Subcutaneous adipose tissue (tissue), 4 donors: ENCODE data around the gene BRPF3. TPM values are rescaled to one million over a fixed set of nuclear protein-coding genes. Genes with fewer than 3 reads are reported as not detected.

Experiments
- CTCF ChIP-seq: fragments of 450-650 bp; IDR thresholded peaks from one replicate; pipeline ENCODE4 v1.5.1; 2016; ENCODE audit warnings: low read depth, mild to moderate bottlenecking, control low read depth, antibody characterized with exemption, moderate library complexity
- total RNA-seq, 4 donors: library from RNA; depleted of rRNA; stranded (reverse); fragments of >200 nt; gene quantifications; one replicate each; pipeline ENCODE4 v1.1.0, GENCODE V29; 2016

The BRPF3 gene
- total RNA-seq, 4 donors from 2014 or later, result 12.7 to 31.1 (median 20.3) TPM

GRCh38 chr6:36280467-36280866 is 83.9 kb downstream of the BRPF3 start:
- TF ChIP-seq CTCF, result no peak

DNA sequence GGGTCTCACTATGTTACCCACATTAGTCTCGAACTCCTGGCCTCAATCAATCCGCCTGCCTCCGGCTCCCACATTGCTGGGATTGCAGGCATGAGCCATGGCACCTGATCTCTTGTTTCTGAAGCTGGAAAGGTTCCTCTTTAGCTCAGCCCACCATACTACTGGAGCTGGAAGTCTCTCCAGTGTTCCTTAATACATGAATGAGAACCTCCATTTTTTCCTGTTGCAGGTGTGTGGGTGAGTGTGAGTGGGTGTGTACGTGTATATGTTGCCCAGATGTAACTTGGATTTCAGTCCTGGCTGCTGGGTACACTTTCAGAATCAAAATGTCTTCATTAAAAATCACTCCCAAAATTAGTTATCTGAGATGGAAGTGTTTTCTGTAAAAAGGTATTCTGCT is 84.4 kb downstream of the BRPF3 start:
- no peak for TF ChIP-seq CTCF

Other genes with a start within 250 kb of the BRPF3 start
- gene SLC26A8, start 172.1 kb upstream of the BRPF3 start, total RNA-seq, result 1 to 10 TPM in 2 of 4 donors, under 1 TPM in 1, not detected in 1; 0.33 to 2.2 (median 2.0) TPM
- 10 to 100 TPM; 78.2 to 96.5 (median 88.8) TPM for gene MAPK14, start 168.9 kb upstream of the BRPF3 start, total RNA-seq
- 10 to 100 TPM in 2 of 4 donors, 1 to 10 TPM in 2; 2.6 to 24.6 (median 7.0) TPM for gene MAPK13, start 66.2 kb upstream of the BRPF3 start, total RNA-seq
- gene PNPLA1, start 73.3 kb downstream of the BRPF3 start, total RNA-seq, result not detected
- gene BNIP5, start 140.1 kb downstream of the BRPF3 start, total RNA-seq, result not detected
- gene ETV7, start 190.9 kb downstream of the BRPF3 start, total RNA-seq, result 1 to 10 TPM in 1 of 4 donors, under 1 TPM in 3; 0.44 to 1.6 (median 0.54) TPM
- gene PXT1, start 246.1 kb downstream of the BRPF3 start, total RNA-seq, result not detected
- gene KCTD20, start 246.3 kb downstream of the BRPF3 start, total RNA-seq, result 100 to 1,000 TPM in 1 of 4 donors, 10 to 100 TPM in 3; 74.0 to 102 (median 77.7) TPM